IPS-18c (cell line): ENCODE data around the gene CACNG4.
"Not testable (repeated sequence)": the region's sequence is repeated elsewhere in the genome, so short reads cannot be mapped to it uniquely, and the experiment has no call there.

Experiments
- H3K4me3 ChIP-seq: 2 replicates; pipeline ENCODE4 v1.7.0; 2013; ENCODE audit warnings: low read depth, mild to moderate bottlenecking, low read length, moderate library complexity; ENCODE audit not compliant: insufficient read depth
- H3K9me3 ChIP-seq: one replicate; pipeline ENCODE4 v1.6.1; 2013; ENCODE audit warnings: mild to moderate bottlenecking, low read length, moderate library complexity; ENCODE audit not compliant: control insufficient read depth, insufficient read depth

Gene CACNG4

DNA sequence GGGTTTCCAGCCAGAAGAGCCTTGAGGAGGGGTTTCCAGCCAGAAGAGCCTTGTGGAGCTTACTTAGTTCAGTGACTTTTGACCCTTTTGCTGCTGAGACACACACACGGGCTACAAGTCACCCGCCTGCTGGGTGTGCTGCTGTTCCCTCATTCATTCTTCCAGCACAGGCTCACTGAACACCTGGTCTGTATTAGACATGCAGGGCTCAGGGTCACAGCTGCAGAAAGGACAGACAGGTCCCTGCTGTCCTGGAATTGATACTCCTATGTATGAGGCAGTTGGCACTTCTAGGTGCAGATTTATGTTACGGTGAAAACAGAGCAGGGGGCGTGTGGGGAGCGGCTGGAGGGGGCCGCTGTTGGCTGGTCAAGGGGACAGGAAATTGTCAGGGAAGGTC is 6.8 kb downstream of the CACNG4 start:
- no peaks in the 10 kb centered on the region for H3K9me3 ChIP-seq
- no peak overlapping the region for H3K4me3 ChIP-seq

DNA sequence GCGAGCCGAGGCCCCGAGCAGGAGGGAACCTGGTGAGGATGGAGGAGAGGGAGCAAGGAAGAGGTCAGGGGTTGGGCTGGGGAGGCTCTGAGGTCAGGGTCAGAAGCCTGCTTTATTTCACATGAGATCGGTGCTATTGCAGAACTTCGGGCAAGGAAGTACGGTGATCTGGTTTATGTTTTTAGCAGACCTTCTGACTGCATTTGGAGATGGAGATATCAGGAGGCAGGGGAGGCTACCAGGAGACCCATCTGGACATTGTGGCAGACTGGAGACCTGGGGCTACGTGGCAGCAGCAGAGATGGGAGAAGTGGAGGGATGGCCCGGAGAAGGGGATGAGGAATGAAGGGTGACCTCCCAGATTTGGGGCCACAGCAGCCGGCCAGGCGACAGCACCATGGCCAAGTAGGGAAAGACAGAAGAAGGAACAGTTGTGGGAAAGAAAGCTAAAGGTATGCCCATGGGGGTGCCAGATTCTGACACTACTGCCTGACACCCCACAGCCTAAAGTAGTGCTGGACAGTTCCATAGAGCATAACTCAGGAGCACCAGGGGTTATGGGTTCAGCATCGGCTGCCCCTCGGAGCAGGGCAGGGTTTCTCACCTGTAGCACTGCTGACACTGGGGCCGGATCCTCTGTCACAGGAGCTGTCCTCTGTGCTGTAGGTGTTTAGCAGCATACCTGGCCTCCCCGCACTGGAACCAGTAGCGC is 7.4 kb downstream of the CACNG4 start:
- Histone ChIP-seq H3K9me3 (no peaks in the 10 kb centered on the region), H3K4me3 (no peak overlapping the region)

DNA sequence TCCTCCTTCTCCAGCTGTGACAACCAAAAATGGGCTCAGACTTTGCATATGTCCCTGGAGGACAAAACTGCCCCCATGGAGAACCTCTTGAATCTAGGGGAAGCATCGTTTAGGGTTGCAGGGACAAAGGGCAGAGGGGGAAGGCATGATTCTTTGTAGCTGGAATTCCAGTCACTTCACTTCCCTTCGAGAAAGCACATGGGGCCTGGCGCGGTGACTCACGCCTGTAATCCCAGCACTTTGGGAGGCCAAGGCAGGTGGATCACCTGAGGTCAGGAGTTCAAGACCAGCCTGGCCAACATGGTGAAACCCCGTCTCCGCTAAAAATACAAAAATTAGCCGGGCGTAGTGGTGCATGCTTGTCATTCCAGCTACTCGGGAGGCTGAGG is 7.9 kb downstream of the CACNG4 start:
- not testable (repeated sequence) for H3K4me3 ChIP-seq, H3K9me3 ChIP-seq

GRCh38 chr17:66975188-66975587 is 10.7 kb downstream of the CACNG4 start:
- H3K4me3 ChIP-seq = no peak overlapping the region

GRCh38 chr17:66975614-66976378 is 11.3 kb downstream of the CACNG4 start:
- no peak overlapping the region for H3K4me3 ChIP-seq
- no peaks in the 10 kb centered on the region for H3K9me3 ChIP-seq

More at GRCh38 chr17:66975188-66975587, 10.7 kb downstream of the CACNG4 start:
- no peaks in the 10 kb centered on the region for H3K9me3 ChIP-seq

- H3K4me3 ChIP-seq = no peak overlapping the region
These were observed 11.8 kb downstream of the CACNG4 start for GRCh38 chr17:66976379-66976663.

DNA sequence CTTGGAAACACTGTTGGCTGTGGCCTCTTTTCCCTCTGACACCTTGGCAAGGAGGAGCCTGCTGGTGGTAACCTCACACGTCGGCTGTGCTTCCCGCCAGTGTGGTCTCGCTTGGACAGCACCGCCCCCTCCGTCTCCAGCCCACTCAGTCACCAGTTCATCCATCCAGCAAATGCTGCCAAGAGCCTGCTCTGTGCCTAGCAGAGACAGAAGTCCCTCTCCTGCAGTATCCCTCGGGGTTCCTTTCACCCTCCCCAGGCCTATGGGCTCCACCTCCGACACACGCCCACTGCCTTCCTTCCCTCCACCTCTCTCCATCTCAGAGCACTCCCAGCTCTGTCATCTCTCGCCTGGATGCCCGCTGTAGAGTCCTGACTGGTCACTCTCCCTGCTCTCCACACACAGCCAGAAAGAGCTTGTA is 12.3 kb downstream of the CACNG4 start:
- no peak overlapping the region for H3K4me3 ChIP-seq
- no peaks in the 10 kb centered on the region for H3K9me3 ChIP-seq

More at GRCh38 chr17:66976379-66976663, 11.8 kb downstream of the CACNG4 start:
- no peaks in the 10 kb centered on the region for H3K9me3 ChIP-seq

DNA sequence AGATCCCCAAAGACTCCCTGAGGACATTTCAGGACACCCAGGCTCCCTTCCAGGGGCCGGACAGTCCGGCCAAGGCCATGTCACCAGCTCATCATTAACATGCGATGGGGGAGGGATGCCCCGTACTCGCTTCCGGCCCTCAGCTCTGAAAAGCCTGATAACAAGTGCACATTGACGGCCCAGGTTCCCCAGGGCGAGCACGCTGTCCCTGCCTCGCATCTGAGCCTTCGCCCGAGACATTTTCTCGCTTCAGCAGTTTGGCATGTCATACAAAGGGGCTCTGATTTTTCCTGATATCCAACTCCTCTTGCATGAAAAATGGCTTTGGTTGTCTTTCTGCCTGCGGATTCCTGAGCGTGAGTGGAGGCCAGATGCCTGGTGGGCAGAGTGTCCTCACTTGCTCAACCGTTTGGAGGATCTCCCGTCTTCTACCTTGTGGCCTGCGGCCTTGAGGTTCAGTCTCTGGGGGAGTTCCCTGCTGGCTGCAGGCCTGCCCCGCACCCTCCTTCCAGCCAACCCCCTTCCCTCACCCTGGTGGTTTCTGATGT is 14.1 kb downstream of the CACNG4 start:
- no peaks in the 10 kb centered on the region for H3K9me3 ChIP-seq
- no peak overlapping the region for H3K4me3 ChIP-seq

GRCh38 chr17:66980896-66981295 is 16.4 kb downstream of the CACNG4 start:
- no peaks in the 10 kb centered on the region for H3K9me3 ChIP-seq
- no peak overlapping the region for H3K4me3 ChIP-seq

GRCh38 chr17:66981983-66982508 is 17.5 kb downstream of the CACNG4 start:
- H3K4me3 ChIP-seq = no peak overlapping the region
- no peaks in the 10 kb centered on the region for H3K9me3 ChIP-seq

DNA sequence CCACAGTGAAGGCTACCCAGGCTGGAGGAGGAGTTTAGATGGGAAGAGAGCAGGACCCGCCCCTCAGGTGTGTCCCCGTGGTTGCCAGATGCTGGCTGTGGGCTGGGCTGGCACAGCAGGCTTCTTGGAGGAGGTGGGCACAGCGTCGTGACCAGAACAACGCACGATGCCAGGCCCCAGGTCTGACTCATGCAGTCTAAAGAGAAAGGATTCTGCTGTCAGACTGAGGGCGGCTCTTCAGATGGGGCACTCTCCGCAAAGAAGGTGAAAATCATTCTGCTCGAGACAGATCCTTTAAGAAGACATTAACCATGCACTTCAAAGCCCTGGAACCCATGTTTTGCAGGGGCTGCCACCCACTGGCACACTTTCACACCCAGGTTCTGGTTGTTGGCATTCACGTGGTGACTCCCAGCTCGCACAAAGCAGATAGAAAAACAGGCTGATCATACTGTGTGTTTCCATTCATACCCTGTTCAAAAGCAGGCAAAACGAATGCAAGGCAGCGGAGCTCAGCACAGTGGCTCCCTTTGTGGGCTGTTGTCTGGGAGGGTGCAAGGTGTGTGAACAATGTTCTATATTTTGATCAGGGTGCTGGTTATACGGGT is 19.0 kb downstream of the CACNG4 start:
- no peaks in the 10 kb centered on the region for H3K9me3 ChIP-seq
- H3K4me3 ChIP-seq = no peak overlapping the region

DNA sequence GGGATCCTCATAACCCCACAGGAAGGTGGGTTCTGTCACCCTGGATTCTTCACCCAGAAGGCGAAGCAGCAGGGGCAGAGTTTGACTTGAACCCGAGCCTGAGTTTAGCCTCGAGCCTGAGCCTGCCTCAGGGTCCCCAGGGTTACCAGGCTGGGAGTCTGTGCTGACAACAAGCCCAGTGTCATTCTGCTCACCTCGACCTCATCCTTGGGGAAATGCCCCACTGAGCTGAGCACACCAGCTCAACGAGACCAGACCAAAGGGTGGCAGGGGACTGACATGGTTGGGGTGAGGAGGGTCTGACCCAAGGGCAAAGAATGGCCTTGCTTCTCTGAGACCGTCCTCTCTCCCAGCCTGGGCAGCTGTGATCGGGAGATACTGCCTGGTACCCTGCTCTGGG is 20.2 kb downstream of the CACNG4 start:
- no peak overlapping the region for H3K4me3 ChIP-seq
- no peaks in the 10 kb centered on the region for H3K9me3 ChIP-seq

- H3K9me3 ChIP-seq = no peaks in the 10 kb centered on the region
These were observed 21.1 kb downstream of the CACNG4 start for GRCh38 chr17:66985338-66986237.

GRCh38 chr17:66986659-66987058 is 22.2 kb downstream of the CACNG4 start:
- no peak overlapping the region for H3K4me3 ChIP-seq
- no peaks in the 10 kb centered on the region for H3K9me3 ChIP-seq

More at GRCh38 chr17:66985338-66986237, 21.1 kb downstream of the CACNG4 start:
- H3K4me3 ChIP-seq = no peak overlapping the region

DNA sequence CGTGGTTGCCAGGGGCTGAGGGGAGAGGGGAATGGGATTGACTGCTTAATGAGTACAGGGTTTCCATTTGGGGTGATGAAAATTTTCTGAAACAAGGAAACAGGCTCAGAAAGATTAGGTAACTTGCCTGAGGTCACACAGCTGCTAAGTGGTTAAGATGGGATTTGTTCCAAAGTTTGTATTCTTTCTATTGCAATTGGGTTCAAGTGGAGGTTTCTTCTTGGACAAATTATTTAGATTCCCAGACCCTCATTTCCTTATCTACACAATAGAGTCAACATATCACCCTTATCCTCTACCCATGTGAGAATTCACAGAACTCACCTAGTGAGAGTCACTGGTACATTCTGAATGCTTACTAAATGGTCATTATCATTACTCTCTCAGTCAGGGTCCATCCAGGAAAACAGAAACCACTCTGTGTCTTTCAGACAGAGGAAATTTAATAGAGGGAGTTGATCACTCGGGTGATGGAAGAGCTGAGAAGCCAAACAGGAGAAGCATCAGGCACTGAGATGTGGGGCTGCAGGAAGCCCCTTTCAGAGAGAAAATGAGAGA is 22.6 kb downstream of the CACNG4 start:
- H3K4me3 ChIP-seq = no peak overlapping the region
- H3K9me3 ChIP-seq = no peaks in the 10 kb centered on the region

DNA sequence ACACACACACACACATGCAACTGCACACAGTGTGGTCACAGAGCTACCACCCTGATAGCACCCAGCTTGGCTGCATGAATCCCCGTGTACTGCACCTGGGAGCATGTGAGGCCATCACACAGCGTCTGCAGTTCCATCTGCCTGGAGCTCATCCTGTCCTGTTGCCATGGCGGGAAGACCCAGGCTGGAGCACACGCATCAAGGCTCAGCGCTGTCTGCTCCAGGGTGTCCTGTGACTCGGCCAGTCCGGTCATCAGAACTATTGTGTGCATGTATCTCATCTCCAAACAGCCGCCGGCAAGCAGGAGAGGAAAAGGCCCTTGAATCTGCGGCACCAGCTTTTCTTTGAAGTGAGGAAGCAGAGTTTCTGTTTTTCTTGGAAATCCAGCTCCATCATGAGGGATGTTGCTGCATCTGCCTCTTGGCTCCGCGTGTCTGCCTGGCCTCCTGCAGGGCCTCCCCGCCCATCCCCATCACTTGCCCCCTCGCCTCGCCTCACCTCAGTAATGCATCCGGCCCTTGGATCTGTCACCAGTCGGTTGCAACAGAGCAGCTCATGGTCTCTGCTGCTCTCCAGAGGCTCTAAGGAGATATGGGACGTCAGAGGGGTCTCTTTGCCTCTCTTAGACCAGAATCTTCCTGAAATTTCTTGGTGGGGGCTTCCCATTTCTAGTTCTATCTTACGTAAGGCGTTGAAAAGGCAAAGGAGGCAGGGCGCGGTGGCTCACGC is 23.7 kb downstream of the CACNG4 start:
- no peaks in the 10 kb centered on the region for H3K9me3 ChIP-seq
- no peak overlapping the region for H3K4me3 ChIP-seq
